Measurements from ENCODE around the gene NKX6-1.

Gene NKX6-1

GRCh38 chr4:84477738-84478137 is 21.4 kb downstream of the NKX6-1 start:
- no peak for DNase-seq (ENCODE audit: low read depth)

GRCh38 chr4:84474107-84474506 is 25.0 kb downstream of the NKX6-1 start:
- no peak for DNase-seq (ENCODE audit: low read depth)

GRCh38 chr4:84472154-84472553 is 26.9 kb downstream of the NKX6-1 start:
- DNase-seq (ENCODE audit: low read depth) = no peak

GRCh38 chr4:84470204-84470785 is 28.8 kb downstream of the NKX6-1 start:
- DNase-seq (ENCODE audit: low read depth) = no peak

GRCh38 chr4:84467601-84468000 is 31.5 kb downstream of the NKX6-1 start:
- no peak for DNase-seq (ENCODE audit: low read depth)

GRCh38 chr4:84459783-84460182 is 39.3 kb downstream of the NKX6-1 start:
- DNase-seq (ENCODE audit: low read depth) = no peak

- no peak for DNase-seq (ENCODE audit: low read depth)
Observed at GRCh38 chr4:84456157-84456556, 42.9 kb downstream of the NKX6-1 start.

GRCh38 chr4:84455697-84456096 is 43.4 kb downstream of the NKX6-1 start:
- DNase-seq (ENCODE audit: low read depth) = no peak

GRCh38 chr4:84451546-84451945 is 47.5 kb downstream of the NKX6-1 start:
- DNase-seq (ENCODE audit: low read depth) = no peak

GRCh38 chr4:84443523-84443922 is 55.6 kb downstream of the NKX6-1 start:
- DNase-seq (ENCODE audit: low read depth) = no peak

GRCh38 chr4:84442778-84443177 is 56.3 kb downstream of the NKX6-1 start:
- DNase-seq (ENCODE audit: low read depth) = no peak
